ENCODE results near the gene SMAD2.

The SMAD2 gene

GRCh38 chr18:47893939-47894699 is 36.3 kb downstream of the SMAD2 start:
- no peak for DNase-seq

GRCh38 chr18:47893047-47893446 is 37.4 kb downstream of the SMAD2 start:
- no peak for DNase-seq

DNA sequence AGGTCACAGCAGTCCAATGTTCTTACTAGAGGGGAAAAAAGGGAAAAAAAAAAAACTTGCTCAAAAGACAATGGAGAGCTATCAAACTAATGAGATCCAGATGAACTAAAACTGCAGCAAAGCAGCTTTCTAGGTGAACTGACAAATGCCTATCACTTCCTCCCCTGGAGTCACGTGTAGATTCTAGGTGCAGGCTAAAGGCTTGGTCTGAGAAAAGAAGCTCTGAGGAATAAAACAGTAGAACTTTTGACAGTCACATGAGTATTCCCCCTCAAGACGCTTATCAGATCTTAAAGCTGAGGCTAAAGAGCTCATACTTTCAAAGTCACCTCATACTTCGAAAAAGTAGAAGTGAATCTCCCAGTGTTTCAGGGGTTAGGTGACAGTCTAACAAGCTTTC is 42.3 kb downstream of the SMAD2 start:
- DNase-seq: no peak

- no peak for DNase-seq
Measured at GRCh38 chr18:47887227-47887626, 43.2 kb downstream of the SMAD2 start.

- DNase-seq: peak; percentile 16 to 35
Measured at GRCh38 chr18:47883771-47884413, 46.6 kb downstream of the SMAD2 start.

DNA sequence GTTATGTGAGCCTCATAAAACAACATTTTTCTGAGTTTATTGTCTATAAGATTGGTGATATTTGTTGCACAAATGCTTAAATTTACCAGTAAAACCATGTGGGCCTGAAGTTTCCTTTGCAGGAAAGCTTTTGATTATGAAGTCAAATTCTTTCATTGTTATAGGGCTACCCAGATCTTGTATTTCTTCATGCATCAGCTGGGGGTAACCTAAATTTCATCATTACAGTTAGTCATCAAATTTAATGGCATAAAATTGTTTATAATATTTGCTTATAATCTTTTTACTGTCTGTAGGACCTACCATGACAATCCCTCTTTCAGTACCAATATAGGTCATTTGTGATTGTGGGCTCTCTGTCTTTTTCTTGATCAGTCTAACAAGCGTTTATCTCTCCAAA is 47.8 kb downstream of the SMAD2 start:
- no peak for DNase-seq

- DNase-seq: no peak
Measured at GRCh38 chr18:47881752-47882455, 48.6 kb downstream of the SMAD2 start.

- no peak for DNase-seq
Measured at GRCh38 chr18:47881042-47881441, 49.4 kb downstream of the SMAD2 start.

DNA sequence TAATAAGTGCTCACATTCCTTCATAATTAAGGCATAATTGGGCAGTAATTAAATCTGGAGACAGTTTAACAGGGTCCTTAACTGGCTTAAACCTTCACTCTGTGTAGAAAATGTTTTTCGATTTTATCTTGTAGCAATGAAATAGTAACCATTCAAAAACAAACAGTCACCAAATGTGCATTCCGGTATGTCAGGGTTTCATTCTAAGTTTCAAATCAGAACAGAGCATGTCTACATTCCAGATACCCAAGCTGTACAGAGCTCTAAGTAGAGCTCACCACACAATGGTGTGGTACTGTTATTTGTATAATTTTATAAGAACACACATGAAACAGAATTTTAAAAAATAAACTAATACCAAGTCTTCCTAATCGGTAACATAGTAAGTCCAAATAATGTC is 52.6 kb downstream of the SMAD2 start:
- no peak for DNase-seq

DNA sequence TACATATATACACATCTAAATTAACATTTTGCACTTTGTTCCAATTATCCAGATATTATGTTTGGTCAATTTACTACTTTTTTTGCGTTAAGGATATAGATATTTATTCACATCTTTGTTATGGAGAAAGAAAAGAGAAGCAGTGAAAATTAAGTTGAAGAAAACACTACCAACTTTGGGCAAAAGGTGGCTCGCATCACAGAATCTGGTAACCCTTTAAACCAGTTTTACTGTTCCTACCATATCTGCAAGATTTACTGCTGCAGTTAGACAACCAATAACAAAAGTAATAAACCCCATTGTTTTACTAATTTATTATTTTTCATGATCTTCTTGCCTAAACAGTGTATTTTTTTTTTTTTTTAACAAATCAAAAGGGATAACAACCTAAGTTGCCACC is 53.6 kb downstream of the SMAD2 start:
- no peak for DNase-seq

- DNase-seq: no peak
Measured at GRCh38 chr18:47873625-47874024, 56.8 kb downstream of the SMAD2 start.

DNA sequence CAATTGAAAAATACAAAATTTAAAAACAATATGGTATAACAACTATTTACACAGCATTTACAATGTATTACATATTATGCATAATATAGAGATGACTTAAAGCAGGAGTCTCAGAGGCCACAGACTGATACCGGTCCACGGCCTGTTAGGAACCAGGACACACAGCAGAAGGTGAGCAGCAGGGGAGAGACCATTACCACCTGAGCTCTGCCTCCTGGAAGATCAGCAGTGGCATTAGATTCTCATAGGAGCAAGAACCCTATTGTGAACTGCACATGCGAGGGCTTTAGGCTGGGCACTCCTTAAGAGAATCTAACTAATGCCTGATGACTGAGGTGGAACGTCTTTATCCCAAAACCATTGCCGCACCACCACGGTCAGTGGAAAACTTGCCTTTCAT is 58.0 kb downstream of the SMAD2 start:
- no peak for DNase-seq

DNA sequence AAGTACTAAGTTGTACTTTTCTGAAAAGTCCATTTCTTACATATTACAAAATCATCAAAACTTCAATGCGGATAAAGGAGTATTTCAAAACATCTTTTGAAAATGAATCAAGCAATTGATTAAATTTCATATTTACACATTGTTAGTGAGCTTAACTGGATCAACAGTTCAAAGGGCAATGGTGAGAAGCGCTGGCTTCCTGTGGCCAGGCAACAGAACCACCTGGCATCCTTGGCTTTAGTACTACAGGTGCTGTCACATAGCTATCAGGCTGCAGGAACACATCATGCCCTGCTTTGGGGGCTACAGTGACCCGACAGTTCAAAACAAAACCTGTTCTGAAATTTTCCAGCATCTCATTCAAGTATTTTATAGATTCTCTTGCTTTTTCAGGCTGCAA is 59.2 kb downstream of the SMAD2 start:
- no peak for DNase-seq

GRCh38 chr18:47870605-47871004 is 59.9 kb downstream of the SMAD2 start:
- no peak for DNase-seq

- DNase-seq: no peak
Measured at GRCh38 chr18:47868744-47869143, 61.7 kb downstream of the SMAD2 start.

DNA sequence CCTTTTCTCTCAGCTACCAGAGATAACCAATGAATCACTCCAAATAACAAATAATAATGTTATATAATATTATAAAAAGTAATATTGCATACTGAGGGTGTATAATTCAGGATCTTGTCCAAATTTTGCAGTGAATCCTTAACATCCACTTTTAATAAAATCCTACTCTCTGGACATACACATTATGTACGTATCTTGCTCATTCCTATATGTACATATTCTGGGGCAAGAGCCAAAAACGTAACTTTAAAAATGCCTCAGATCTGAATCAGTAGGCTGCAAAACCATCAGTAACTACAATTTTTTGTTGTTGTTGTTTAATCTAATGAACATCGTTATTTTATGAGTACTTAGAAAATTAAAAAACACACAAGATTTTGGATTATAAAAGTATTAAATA is 65.3 kb downstream of the SMAD2 start:
- DNase-seq: no peak

DNA sequence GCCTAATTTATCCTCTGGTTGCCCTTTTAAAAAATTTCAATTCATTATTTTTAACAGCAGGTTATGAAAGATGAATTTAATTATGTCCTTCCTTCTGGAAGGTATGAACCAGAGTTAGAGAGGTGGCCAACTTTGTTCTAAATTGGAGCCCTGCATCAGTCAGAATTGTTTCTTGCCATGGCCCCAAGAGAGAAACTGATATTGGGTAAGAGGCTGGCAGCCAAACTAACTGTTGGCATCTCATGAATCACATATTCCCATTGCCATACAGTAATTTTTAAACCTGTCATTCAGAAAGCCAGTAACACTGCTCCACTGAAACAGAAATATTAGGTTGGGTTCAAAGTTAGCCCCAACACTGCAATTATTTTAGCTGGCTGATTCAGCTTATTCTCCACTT is 67.4 kb downstream of the SMAD2 start:
- DNase-seq: no peak

DNA sequence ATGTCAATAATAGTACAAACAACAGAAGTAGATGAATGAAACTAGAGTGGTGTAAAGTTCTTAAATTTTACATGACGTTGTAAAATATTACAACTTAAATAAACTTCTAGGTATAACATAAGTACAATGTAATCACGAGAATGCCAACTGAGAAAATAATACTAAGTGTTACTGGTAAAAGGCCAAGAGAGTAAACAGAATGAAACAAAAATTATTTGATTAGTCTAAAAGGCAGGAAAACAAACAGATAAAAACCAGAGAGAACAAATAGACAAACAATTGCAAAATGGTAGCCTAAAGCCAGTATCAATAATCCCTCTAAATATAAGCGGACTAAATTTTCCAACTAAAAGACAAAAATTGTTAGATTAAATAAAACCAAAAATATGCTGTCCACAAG is 71.9 kb downstream of the SMAD2 start:
- no peak for DNase-seq

- DNase-seq: no peak
Measured at GRCh38 chr18:47847635-47848034, 82.8 kb downstream of the SMAD2 start.

- DNase-seq: no peak
Measured at GRCh38 chr18:47846431-47846830, 84.0 kb downstream of the SMAD2 start.

- DNase-seq: no peak
Measured at GRCh38 chr18:47844828-47845498, 85.5 kb downstream of the SMAD2 start.

- no peak for DNase-seq
Measured at GRCh38 chr18:47842836-47843235, 87.6 kb downstream of the SMAD2 start.

- no peak for DNase-seq
Measured at GRCh38 chr18:47838396-47838795, 92.1 kb downstream of the SMAD2 start.

- DNase-seq: no peak
Measured at GRCh38 chr18:47832348-47832747, 98.1 kb downstream of the SMAD2 start.

Measured in stimulated activated CD4-positive, alpha-beta T cell treated with anti-CD3 and anti-CD28 coated beads, Interleukin-2, amount 100 ng/mL, for 48 hours (primary cell).